Stomach (tissue), 4 donors: ENCODE data around the gene NR5A2.

ENCODE experiments used
- EP300 ChIP-seq: sonication (generic); formaldehyde crosslinking; IDR thresholded peaks from one replicate; pipeline ENCODE4 v1.6.1; 2017; ENCODE audit warnings: antibody characterized with exemption
- POLR2A ChIP-seq, 4 donors: fragments of 450-650 bp; IDR thresholded peaks; one replicate each; pipeline ENCODE4 v1.6.1; 2016; ENCODE audit warnings: antibody characterized with exemption in 4 of 4, control low read depth in 2 of 4, mild to moderate bottlenecking in 1 of 4, moderate library complexity in 1 of 4
- POLR2AphosphoS5 ChIP-seq, 3 donors: sonication (generic); formaldehyde crosslinking; IDR thresholded peaks; one replicate each; pipeline ENCODE4 v1.6.1; 2016; ENCODE audit warnings: antibody characterized with exemption in 3 of 3
- TF ChIP-seq, protein P1 (sequence below), 7 experiments: fragments of 450-650 bp in 4 of 7; fragments of 200-600 bp in 3 of 7; sonication (generic) in 3 of 7; IDR thresholded peaks; one replicate each; pipeline ENCODE4 v1.5.1; 2016 to 2019; ENCODE audit warnings: antibody characterized with exemption in 7 of 7, control low read depth in 2 of 7, mild to moderate bottlenecking in 1 of 7

DNA sequence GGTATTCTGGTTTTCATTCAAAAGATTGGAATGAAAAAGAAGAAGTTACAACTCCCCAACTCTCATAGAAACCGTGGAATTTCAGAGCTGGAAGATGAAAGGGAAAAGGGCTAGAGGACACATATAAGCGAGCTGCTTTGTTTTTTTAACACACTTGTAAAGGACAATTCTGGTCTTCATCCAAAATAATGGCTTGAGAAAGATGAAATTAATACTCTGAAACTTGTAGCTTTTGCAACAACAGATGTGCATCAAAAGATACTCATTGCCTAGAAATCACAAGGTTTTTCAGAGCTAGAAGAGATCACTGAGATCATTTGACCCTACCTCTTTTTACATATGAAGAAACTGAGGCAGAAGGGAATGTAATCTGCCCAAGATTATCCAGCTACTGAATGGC lies 25.6 kb downstream of the NR5A2 start:
- TF ChIP-seq, protein P1, sequence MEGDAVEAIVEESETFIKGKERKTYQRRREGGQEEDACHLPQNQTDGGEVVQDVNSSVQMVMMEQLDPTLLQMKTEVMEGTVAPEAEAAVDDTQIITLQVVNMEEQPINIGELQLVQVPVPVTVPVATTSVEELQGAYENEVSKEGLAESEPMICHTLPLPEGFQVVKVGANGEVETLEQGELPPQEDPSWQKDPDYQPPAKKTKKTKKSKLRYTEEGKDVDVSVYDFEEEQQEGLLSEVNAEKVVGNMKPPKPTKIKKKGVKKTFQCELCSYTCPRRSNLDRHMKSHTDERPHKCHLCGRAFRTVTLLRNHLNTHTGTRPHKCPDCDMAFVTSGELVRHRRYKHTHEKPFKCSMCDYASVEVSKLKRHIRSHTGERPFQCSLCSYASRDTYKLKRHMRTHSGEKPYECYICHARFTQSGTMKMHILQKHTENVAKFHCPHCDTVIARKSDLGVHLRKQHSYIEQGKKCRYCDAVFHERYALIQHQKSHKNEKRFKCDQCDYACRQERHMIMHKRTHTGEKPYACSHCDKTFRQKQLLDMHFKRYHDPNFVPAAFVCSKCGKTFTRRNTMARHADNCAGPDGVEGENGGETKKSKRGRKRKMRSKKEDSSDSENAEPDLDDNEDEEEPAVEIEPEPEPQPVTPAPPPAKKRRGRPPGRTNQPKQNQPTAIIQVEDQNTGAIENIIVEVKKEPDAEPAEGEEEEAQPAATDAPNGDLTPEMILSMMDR (IDR thresholded peaks at IDR 0.05): no peak
- no peak for TF ChIP-seq POLR2A (IDR thresholded peaks at IDR 0.05)
- TF ChIP-seq EP300: no peak
- no peak for TF ChIP-seq POLR2AphosphoS5 (IDR thresholded peaks at IDR 0.05)
